ENCODE data around the gene LZTR1.

DNA sequence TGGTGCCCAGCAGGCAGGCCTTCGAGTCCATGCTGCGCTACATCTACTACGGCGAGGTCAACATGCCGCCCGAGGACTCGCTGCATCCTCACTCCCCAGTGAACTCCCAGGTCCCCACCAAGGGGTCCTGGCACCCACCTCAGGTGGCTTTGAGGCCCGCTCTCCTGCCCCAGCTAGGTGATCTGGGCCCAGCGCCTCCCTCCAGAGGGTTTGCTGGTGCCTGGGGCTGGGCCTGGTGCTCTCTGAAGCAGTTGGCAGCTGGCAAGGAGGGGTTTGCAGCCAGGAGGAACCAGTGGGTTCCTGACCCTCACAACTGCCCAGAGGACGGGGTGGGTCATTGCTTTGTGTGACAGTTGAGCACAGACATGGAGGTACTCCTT lies 13.9 kb downstream of the LZTR1 start:
- TF ChIP-seq EZH2 (IDR thresholded peaks at IDR 0.05; ENCODE audit: low read length, unreplicated experiment): no peak
- TF ChIP-seq, protein P1, sequence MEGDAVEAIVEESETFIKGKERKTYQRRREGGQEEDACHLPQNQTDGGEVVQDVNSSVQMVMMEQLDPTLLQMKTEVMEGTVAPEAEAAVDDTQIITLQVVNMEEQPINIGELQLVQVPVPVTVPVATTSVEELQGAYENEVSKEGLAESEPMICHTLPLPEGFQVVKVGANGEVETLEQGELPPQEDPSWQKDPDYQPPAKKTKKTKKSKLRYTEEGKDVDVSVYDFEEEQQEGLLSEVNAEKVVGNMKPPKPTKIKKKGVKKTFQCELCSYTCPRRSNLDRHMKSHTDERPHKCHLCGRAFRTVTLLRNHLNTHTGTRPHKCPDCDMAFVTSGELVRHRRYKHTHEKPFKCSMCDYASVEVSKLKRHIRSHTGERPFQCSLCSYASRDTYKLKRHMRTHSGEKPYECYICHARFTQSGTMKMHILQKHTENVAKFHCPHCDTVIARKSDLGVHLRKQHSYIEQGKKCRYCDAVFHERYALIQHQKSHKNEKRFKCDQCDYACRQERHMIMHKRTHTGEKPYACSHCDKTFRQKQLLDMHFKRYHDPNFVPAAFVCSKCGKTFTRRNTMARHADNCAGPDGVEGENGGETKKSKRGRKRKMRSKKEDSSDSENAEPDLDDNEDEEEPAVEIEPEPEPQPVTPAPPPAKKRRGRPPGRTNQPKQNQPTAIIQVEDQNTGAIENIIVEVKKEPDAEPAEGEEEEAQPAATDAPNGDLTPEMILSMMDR (conservative IDR thresholded peaks at IDR 0.05; ENCODE audit: low read depth, low read length): no peak

Measured in PC-3 (cell line).